Measurements from ENCODE around the gene SLC4A4. TPM values are rescaled to one million over a fixed set of nuclear protein-coding genes. Genes with fewer than 3 reads are reported as not detected.

The SLC4A4 gene
- total and polyA plus RNA-seq, 10 of the 15 experiments (the other 5 are each of a cell fraction or from before 2014, with no cell fraction given): 0.05 to 0.44 (median 0.18) TPM

GRCh38 chr4:71558248-71558647 is 219.4 kb downstream of the SLC4A4 start (continued):
- TF ChIP-seq, protein P1, sequence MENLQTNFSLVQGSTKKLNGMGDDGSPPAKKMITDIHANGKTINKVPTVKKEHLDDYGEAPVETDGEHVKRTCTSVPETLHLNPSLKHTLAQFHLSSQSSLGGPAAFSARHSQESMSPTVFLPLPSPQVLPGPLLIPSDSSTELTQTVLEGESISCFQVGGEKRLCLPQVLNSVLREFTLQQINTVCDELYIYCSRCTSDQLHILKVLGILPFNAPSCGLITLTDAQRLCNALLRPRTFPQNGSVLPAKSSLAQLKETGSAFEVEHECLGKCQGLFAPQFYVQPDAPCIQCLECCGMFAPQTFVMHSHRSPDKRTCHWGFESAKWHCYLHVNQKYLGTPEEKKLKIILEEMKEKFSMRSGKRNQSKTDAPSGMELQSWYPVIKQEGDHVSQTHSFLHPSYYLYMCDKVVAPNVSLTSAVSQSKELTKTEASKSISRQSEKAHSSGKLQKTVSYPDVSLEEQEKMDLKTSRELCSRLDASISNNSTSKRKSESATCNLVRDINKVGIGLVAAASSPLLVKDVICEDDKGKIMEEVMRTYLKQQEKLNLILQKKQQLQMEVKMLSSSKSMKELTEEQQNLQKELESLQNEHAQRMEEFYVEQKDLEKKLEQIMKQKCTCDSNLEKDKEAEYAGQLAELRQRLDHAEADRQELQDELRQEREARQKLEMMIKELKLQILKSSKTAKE (IDR thresholded peaks at IDR 0.05; ENCODE audit: low read depth, poor library complexity, severe bottlenecking): no peak
- TF ChIP-seq, protein P2, sequence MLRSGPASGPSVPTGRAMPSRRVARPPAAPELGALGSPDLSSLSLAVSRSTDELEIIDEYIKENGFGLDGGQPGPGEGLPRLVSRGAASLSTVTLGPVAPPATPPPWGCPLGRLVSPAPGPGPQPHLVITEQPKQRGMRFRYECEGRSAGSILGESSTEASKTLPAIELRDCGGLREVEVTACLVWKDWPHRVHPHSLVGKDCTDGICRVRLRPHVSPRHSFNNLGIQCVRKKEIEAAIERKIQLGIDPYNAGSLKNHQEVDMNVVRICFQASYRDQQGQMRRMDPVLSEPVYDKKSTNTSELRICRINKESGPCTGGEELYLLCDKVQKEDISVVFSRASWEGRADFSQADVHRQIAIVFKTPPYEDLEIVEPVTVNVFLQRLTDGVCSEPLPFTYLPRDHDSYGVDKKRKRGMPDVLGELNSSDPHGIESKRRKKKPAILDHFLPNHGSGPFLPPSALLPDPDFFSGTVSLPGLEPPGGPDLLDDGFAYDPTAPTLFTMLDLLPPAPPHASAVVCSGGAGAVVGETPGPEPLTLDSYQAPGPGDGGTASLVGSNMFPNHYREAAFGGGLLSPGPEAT (IDR thresholded peaks at IDR 0.05; ENCODE audit: low read depth): no peak
- no peak for TF ChIP-seq FOXK2 (IDR thresholded peaks at IDR 0.05)
- no peak for TF ChIP-seq RFX5 (IDR thresholded peaks at IDR 0.05; ENCODE audit: low read depth, low read length)
- TF ChIP-seq ATF7 (IDR thresholded peaks at IDR 0.05; ENCODE audit: low read depth): no peak
- no peak for TF ChIP-seq MEF2A (IDR thresholded peaks at IDR 0.05; ENCODE audit: insufficient read depth, low read depth, low read length)
- 0 out of 4 replicates have a peak, but pooled peaks of 1 of the 2 experiments have one; percentile 17 for TF ChIP-seq ETV6 (conservative IDR thresholded peaks at IDR 0.05 in 1 of 2, IDR thresholded peaks at IDR 0.05 in 1 of 2; ENCODE audit: borderline replicate concordance in 1 of 2, low read depth in 1 of 2)
- TF ChIP-seq GABPA (IDR thresholded peaks at IDR 0.05; ENCODE audit: low read depth): no peak
- TF ChIP-seq IKZF2 (IDR thresholded peaks at IDR 0.05): no peak
- no peak for TF ChIP-seq SRF (IDR thresholded peaks at IDR 0.05; ENCODE audit: low read depth in 2 of 2, low read length in 2 of 2)
- no peak for TF ChIP-seq SREBF1 (IDR thresholded peaks at IDR 0.05; ENCODE audit: low read length)
- TF ChIP-seq, protein P3, sequence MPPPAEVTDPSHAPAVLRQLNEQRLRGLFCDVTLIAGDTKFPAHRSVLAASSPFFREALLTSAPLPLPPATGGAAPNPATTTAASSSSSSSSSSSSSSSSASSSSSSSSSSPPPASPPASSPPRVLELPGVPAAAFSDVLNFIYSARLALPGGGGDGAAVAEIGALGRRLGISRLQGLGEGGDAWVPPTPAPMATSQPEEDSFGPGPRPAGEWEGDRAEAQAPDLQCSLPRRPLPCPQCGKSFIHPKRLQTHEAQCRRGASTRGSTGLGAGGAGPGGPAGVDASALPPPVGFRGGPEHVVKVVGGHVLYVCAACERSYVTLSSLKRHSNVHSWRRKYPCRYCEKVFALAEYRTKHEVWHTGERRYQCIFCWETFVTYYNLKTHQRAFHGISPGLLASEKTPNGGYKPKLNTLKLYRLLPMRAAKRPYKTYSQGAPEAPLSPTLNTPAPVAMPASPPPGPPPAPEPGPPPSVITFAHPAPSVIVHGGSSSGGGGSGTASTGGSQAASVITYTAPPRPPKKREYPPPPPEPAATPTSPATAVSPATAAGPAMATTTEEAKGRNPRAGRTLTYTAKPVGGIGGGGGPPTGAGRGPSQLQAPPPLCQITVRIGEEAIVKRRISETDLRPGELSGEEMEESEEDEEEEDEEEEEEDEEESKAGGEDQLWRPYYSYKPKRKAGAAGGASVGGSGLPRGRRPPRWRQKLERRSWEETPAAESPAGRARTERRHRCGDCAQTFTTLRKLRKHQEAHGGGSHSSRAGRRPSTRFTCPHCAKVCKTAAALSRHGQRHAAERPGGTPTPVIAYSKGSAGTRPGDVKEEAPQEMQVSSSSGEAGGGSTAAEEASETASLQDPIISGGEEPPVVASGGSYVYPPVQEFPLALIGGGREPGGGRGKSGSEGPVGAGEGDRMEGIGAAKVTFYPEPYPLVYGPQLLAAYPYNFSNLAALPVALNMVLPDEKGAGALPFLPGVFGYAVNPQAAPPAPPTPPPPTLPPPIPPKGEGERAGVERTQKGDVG (CRISPR knock-in tag; IDR thresholded peaks at IDR 0.05): no peak
- TF ChIP-seq TCF7 (IDR thresholded peaks at IDR 0.05; ENCODE audit: borderline replicate concordance): peak; percentile 15; the same call in 1 of the 2 replicates
- TF ChIP-seq CEBPB (IDR thresholded peaks at IDR 0.05; ENCODE audit: borderline replicate concordance in 1 of 2, low read depth in 2 of 2, low read length in 2 of 2): no peak
- no peak for TF ChIP-seq KAT2A (conservative IDR thresholded peaks at IDR 0.05; ENCODE audit: control insufficient read depth, low read depth, low read length)
- TF ChIP-seq NBN (IDR thresholded peaks at IDR 0.05): no peak
- no peak for TF ChIP-seq TCF12 (IDR thresholded peaks at IDR 0.05; ENCODE audit: low read depth, low read length)
- TF ChIP-seq BHLHE40 (IDR thresholded peaks at IDR 0.05; ENCODE audit: borderline replicate concordance in 1 of 2, low read depth in 2 of 2, low read length in 1 of 2): no peak
- no peak for TF ChIP-seq EP300 (IDR thresholded peaks at IDR 0.05; ENCODE audit: borderline replicate concordance in 1 of 2, control insufficient read depth in 1 of 2, low read depth in 2 of 2, low read length in 2 of 2)
- no peak for TF ChIP-seq SIX5 (IDR thresholded peaks at IDR 0.05; ENCODE audit: low read depth, low read length, severe bottlenecking)

All from GM12878 (cell line).